Right renal cortex interstitium (tissue), 3 donors: ENCODE results near the gene NPC1. TPM values are rescaled to one million over a fixed set of nuclear protein-coding genes. Genes with fewer than 3 reads are reported as not detected.
"Not testable (repeated sequence)": the region's sequence is repeated elsewhere in the genome, so short reads cannot be mapped to it uniquely, and the experiment has no call there.

Source experiments
- DNase-seq, 3 donors: peaks; one replicate each; pipeline ENCODE4 v3.0.0-alpha.2; 2013; ENCODE audit warnings: low read depth in 3 of 3, low spot score in 2 of 3
- polyA plus RNA-seq, 3 donors: library from polyadenylated mRNA; unstranded; fragments of 120-200 nt; gene quantifications; one replicate each; pipeline ENCODE4 v1.2.1, GENCODE V29; 2013; ENCODE audit not compliant: insufficient read length in 3 of 3

The NPC1 gene
- polyA plus RNA-seq, 3 donors, result 18.5 to 21.3 (median 20.0) TPM

GRCh38 chr18:23528580-23529472, 57.5 kb downstream of the NPC1 start:
- no peak for DNase-seq

- DNase-seq, result no peak
Measured at GRCh38 chr18:23526501-23527063, 59.7 kb downstream of the NPC1 start.

GRCh38 chr18:23524213-23524707, 62.0 kb downstream of the NPC1 start:
- DNase-seq, result no peak

- DNase-seq, result no peak
Measured at GRCh38 chr18:23523429-23524212, 62.7 kb downstream of the NPC1 start.

GRCh38 chr18:23521907-23522306, 64.4 kb downstream of the NPC1 start:
- no peak for DNase-seq

GRCh38 chr18:23521271-23521670, 65.0 kb downstream of the NPC1 start:
- no peak for DNase-seq

- no peak for DNase-seq
Measured at GRCh38 chr18:23519734-23520133, 66.6 kb downstream of the NPC1 start.

- DNase-seq, result peak in 1 of 3 donors; percentile 59
Measured at GRCh38 chr18:23515911-23516546, 70.3 kb downstream of the NPC1 start.

GRCh38 chr18:23512641-23513040, 73.7 kb downstream of the NPC1 start:
- no peak for DNase-seq

- not testable (repeated sequence) for DNase-seq
Measured at GRCh38 chr18:23512216-23512615, 74.1 kb downstream of the NPC1 start.

GRCh38 chr18:23510923-23511322, 75.4 kb downstream of the NPC1 start:
- DNase-seq, result not testable (repeated sequence)

- DNase-seq, result no peak
Measured at GRCh38 chr18:23506393-23506792, 79.9 kb downstream of the NPC1 start.

GRCh38 chr18:23504720-23505119, 81.6 kb downstream of the NPC1 start:
- no peak for DNase-seq

- DNase-seq, result no peak
Measured at GRCh38 chr18:23503963-23504344, 82.4 kb downstream of the NPC1 start.

- peak; percentile 83 to 88 (median 86) for DNase-seq
Measured at GRCh38 chr18:23503038-23503962, 83.0 kb downstream of the NPC1 start, which contains the start of gene RMC1. TSS of gene RMC1 (plus strand) at chr18:23503511. CDS start at chr18:23503619, 108 bp downstream.

- no peak for DNase-seq
Measured at GRCh38 chr18:23502516-23503037, 83.7 kb downstream of the NPC1 start.

GRCh38 chr18:23501626-23502025, 84.7 kb downstream of the NPC1 start:
- no peak for DNase-seq

GRCh38 chr18:23499291-23499781, 87.0 kb downstream of the NPC1 start:
- DNase-seq, result no peak

GRCh38 chr18:23498877-23499276, 87.4 kb downstream of the NPC1 start:
- DNase-seq, result peak in 1 of 3 donors; percentile 37
